H1 (cell line): ENCODE measurements around the gene PKD1. TPM values are rescaled to one million over a fixed set of nuclear protein-coding genes. Genes with fewer than 3 reads are reported as not detected.

Experiments
- CTCF ChIA-PET: fragments of 300-600 bp; sonication (Branson Sonifier 250); formaldehyde crosslinking; loops from one replicate; lab custom pipeline; 2021; ENCODE audit not compliant: partially characterized antibody; lab: Charles Lee
- POLR2A ChIA-PET: fragments of 300-600 bp; sonication (Branson Sonifier 250); formaldehyde crosslinking; loops from one replicate; lab custom pipeline; 2021; ENCODE audit warnings: inconsistent platforms; ENCODE audit not compliant: partially characterized antibody; lab: Charles Lee
- DNase-seq, 2 experiments: peaks; one replicate each; pipeline versions ENCODE4 v3.0.0 to v3.0.0-alpha.2; 2010 to 2022; ENCODE audit warnings: low spot score in 2 of 2, low read depth in 1 of 2, mixed read lengths in 1 of 2
- FAIRE-seq: peaks from 2 replicates; lab custom pipeline; 2011; peaks lifted over from hg19 to GRCh38; lab: Jason Lieb, UNC
- H2AFZ ChIP-seq: 2 replicates; pipeline ENCODE4 v1.8.1; 2012; ENCODE audit warnings: low read length, inconsistent platforms
- H2AK5ac ChIP-seq: 2 replicates; pipeline ENCODE4 v1.6.1; 2013; ENCODE audit warnings: low read depth, low read length
- H2BK120ac ChIP-seq: replicated peaks from 2 replicates; pipeline ENCODE3; 2013; ENCODE audit warnings: low read depth, low read length, inconsistent platforms
- H2BK12ac ChIP-seq: 2 replicates; pipeline ENCODE4 v1.6.1; 2013; ENCODE audit warnings: low read depth, low read length
- H2BK15ac ChIP-seq: 2 replicates; pipeline ENCODE4 v1.6.1; 2013; ENCODE audit warnings: low read length
- H2BK20ac ChIP-seq: 2 replicates; pipeline ENCODE4 v1.6.1; 2013; ENCODE audit warnings: low read length
- H2BK5ac ChIP-seq: 2 replicates; pipeline ENCODE4 v1.6.1; 2013; ENCODE audit warnings: low read depth, low read length
- H3K14ac ChIP-seq: 2 replicates; pipeline ENCODE4 v1.6.1; 2013; ENCODE audit warnings: inconsistent platforms; ENCODE audit not compliant: insufficient read length
- H3K18ac ChIP-seq: 2 replicates; pipeline ENCODE4 v1.6.1; 2013; ENCODE audit warnings: low read length; ENCODE audit errors: extremely low read depth
- H3K23ac ChIP-seq: 2 replicates; pipeline ENCODE4 v1.6.1; 2013; ENCODE audit warnings: inconsistent platforms; ENCODE audit not compliant: insufficient read length
- H3K23me2 ChIP-seq: 2 replicates; pipeline ENCODE4 v1.6.1; 2013; ENCODE audit warnings: low read depth, low read length
- H3K27ac ChIP-seq: 2 replicates; pipeline ENCODE4 v1.6.1; 2011; ENCODE audit warnings: low read depth, low read length, inconsistent platforms
- H3K27me3 ChIP-seq, 4 experiments: replicated peaks in 1 of 4; 1 replicate in 1 of 4; 2 replicates in 3 of 4; pipeline versions ENCODE4 v1.6.1 to v1.8.1; 2011 to 2013; ENCODE audit warnings: low read length in 3 of 4, mild to moderate bottlenecking in 3 of 4, inconsistent platforms in 2 of 4, mixed read lengths in 2 of 4, moderate library complexity in 1 of 4; ENCODE audit not compliant: control insufficient read depth in 3 of 4, insufficient read depth in 3 of 4; ENCODE audit errors: extremely low read depth in 1 of 4
- H3K36me3 ChIP-seq, 4 experiments: 2 replicates each; pipeline versions ENCODE4 v1.6.1 to v1.8.1; 2011 to 2013; ENCODE audit warnings: mild to moderate bottlenecking in 4 of 4, low read length in 3 of 4, moderate library complexity in 2 of 4, control low read depth in 1 of 4, inconsistent platforms in 1 of 4; ENCODE audit not compliant: insufficient read depth in 4 of 4, control insufficient read depth in 2 of 4
- H3K4ac ChIP-seq: replicated peaks from 2 replicates; pipeline ENCODE3; 2013; ENCODE audit warnings: low read length, low read depth, mixed read lengths, inconsistent platforms; ENCODE audit not compliant: insufficient read length
- H3K4me1 ChIP-seq, 4 experiments: replicated peaks in 1 of 4; 1 replicate in 1 of 4; 2 replicates in 3 of 4; pipeline versions ENCODE4 v1.6.1 to v1.8.1; 2011 to 2013; ENCODE audit warnings: low read length in 3 of 4, inconsistent platforms in 2 of 4, mixed read lengths in 1 of 4; ENCODE audit not compliant: insufficient read depth in 4 of 4, control insufficient read depth in 3 of 4
- H3K4me2 ChIP-seq, 2 experiments: 2 replicates each; pipeline versions ENCODE4 v1.6.1 to v1.8.1; 2011 to 2013; ENCODE audit warnings: low read depth in 2 of 2, low read length in 2 of 2, control low read depth in 1 of 2, inconsistent platforms in 1 of 2, mild to moderate bottlenecking in 1 of 2; ENCODE audit not compliant: insufficient read depth in 1 of 2
- H3K4me3 ChIP-seq, 4 experiments: fragments of 200-600, 300-600 bp in 1 of 4; sonication (generic), shearing (Covaris generic), sonication (Bioruptor Twin) in 1 of 4; 2 replicates each; pipeline versions ENCODE4 v1.5.1 to v1.8.1; 2011 to 2016; ENCODE audit warnings: low read length in 4 of 4, low read depth in 3 of 4, control low read depth in 2 of 4, inconsistent platforms in 2 of 4, mild to moderate bottlenecking in 2 of 4, mixed read lengths in 1 of 4, moderate library complexity in 1 of 4; ENCODE audit not compliant: insufficient read depth in 2 of 4; ENCODE audit errors: extremely low read depth in 1 of 4
- H3K56ac ChIP-seq: replicated peaks from 2 replicates; pipeline ENCODE3; 2013; ENCODE audit warnings: low read depth, mild to moderate bottlenecking, mixed read lengths, low read length, inconsistent platforms; ENCODE audit not compliant: insufficient read length
- H3K79me1 ChIP-seq: 2 replicates; pipeline ENCODE4 v1.6.1; 2013; ENCODE audit warnings: low read depth, low read length, control low read depth
- H3K79me2 ChIP-seq, 2 experiments: 2 replicates each; pipeline versions ENCODE4 v1.6.1 to v1.8.1; 2012 to 2013; ENCODE audit warnings: low read length in 2 of 2, mild to moderate bottlenecking in 2 of 2, inconsistent platforms in 1 of 2; ENCODE audit not compliant: insufficient read depth in 2 of 2, control insufficient read depth in 1 of 2
- H3K9ac ChIP-seq, 4 experiments: replicated peaks in 1 of 4; 1 replicate in 1 of 4; 2 replicates in 3 of 4; pipeline versions ENCODE4 v1.6.1 to v1.8.1; 2011 to 2013; ENCODE audit warnings: low read depth in 3 of 4, low read length in 3 of 4, control low read depth in 2 of 4, mild to moderate bottlenecking in 2 of 4, moderate library complexity in 2 of 4, inconsistent platforms in 1 of 4; ENCODE audit errors: extremely low read depth in 1 of 4
- H3K9me3 ChIP-seq, 2 experiments: 2 replicates each; pipeline versions ENCODE4 v1.6.1 to v1.8.1; 2012 to 2013; ENCODE audit warnings: mild to moderate bottlenecking in 2 of 2, moderate library complexity in 2 of 2, control low read depth in 1 of 2, inconsistent platforms in 1 of 2, low read depth in 1 of 2, low read length in 1 of 2, mixed read lengths in 1 of 2; ENCODE audit not compliant: insufficient read depth in 2 of 2
- H4K20me1 ChIP-seq, 2 experiments: replicated peaks in 1 of 2; 2 replicates each; pipeline versions ENCODE3 to v1.8.1; 2011 to 2013; ENCODE audit warnings: inconsistent platforms in 2 of 2, low read length in 2 of 2, mild to moderate bottlenecking in 1 of 2; ENCODE audit not compliant: insufficient read depth in 2 of 2, control insufficient read depth in 1 of 2
- H4K5ac ChIP-seq: 2 replicates; pipeline ENCODE4 v1.6.1; 2013; ENCODE audit warnings: low read length, low read depth, mixed read lengths, inconsistent platforms; ENCODE audit not compliant: insufficient read length
- H4K8ac ChIP-seq: 2 replicates; pipeline ENCODE4 v1.8.0; 2013; ENCODE audit warnings: mild to moderate bottlenecking, moderate library complexity, low read length, inconsistent platforms; ENCODE audit not compliant: insufficient read depth; ENCODE audit errors: extremely low read depth
- H4K91ac ChIP-seq: replicated peaks from 2 replicates; pipeline ENCODE3; 2013; ENCODE audit warnings: low read length, mixed read lengths, inconsistent platforms; ENCODE audit not compliant: insufficient read length
- POLR2AphosphoS5 ChIP-seq: IDR thresholded peaks from 2 replicates; pipeline ENCODE4 v1.6.1; 2011; ENCODE audit warnings: low read depth, low read length
- RAD21 ChIP-seq, 2 experiments: IDR thresholded peaks in 1 of 2; conservative IDR thresholded peaks in 1 of 2; 2 replicates each; pipeline ENCODE4 v1.6.1; 2011; ENCODE audit warnings: low read depth in 2 of 2, low read length in 2 of 2, improper control_type of control experiment in 1 of 2, inconsistent platforms in 1 of 2, mild to moderate bottlenecking in 1 of 2, moderate library complexity in 1 of 2
- RXRA ChIP-seq: IDR thresholded peaks from 2 replicates; pipeline ENCODE4 v1.6.1; 2011; ENCODE audit warnings: low read depth, mild to moderate bottlenecking, low read length, moderate library complexity; ENCODE audit not compliant: insufficient read depth
- SUZ12 ChIP-seq: fragments of 200-600 bp; sonication (generic); IDR thresholded peaks from 2 replicates; pipeline ENCODE4 v1.6.1; 2012; ENCODE audit warnings: mild to moderate bottlenecking, inconsistent platforms, low read length, moderate library complexity, mixed read lengths
- TBP ChIP-seq: IDR thresholded peaks from 2 replicates; pipeline ENCODE4 v1.6.1; 2011; ENCODE audit warnings: low read depth, low read length, improper control_type of control experiment
- WGBS, 2 experiments: shearing (Covaris generic) in 1 of 2; methylation state at CpG; one replicate each; pipeline versions ENCODE4 v1.1.6 to v1.1.7; 2013 to 2015; ENCODE audit warnings: low lambda C conversion rate in 2 of 2, mixed read lengths in 2 of 2, inconsistent platforms in 1 of 2, low coverage in 1 of 2, missing lambda C conversion rate in 1 of 2; ENCODE audit not compliant: insufficient replicate concordance in 2 of 2, insufficient coverage in 1 of 2, insufficient read length in 1 of 2; ENCODE audit errors: extremely low coverage in 1 of 2, missing lambda C conversion rate in 1 of 2; 5-methylcytosine and 5-hydroxymethylcytosine counted together
- polyA plus RNA-seq, 7 experiments: library from polyadenylated mRNA; depleted of rRNA in 3 of 7; stranded (reverse) in 5 of 7; unstranded in 2 of 7; fragments of >200 nt in 5 of 7; fragments of 200-250 nt in 2 of 7; gene quantifications; 1 replicate in 5 of 7; 2 replicates in 1 of 7; 4 replicates in 1 of 7; pipeline versions ENCODE4 v1.2.1 to v1.2.3, GENCODE V29; 2011 to 2013; ENCODE audit warnings: missing spikeins in 2 of 7, mixed read lengths in 2 of 7
- total RNA-seq: library from RNA; stranded (reverse); fragmentation: NEBNext Ultra II Directional; extraction: Animal tissue kit (Norgen Biotek cat#: 25700); gene quantifications from 2 replicates; pipeline ENCODE4 v1.2.1, GENCODE V29; 2021

Gene PKD1
- total and polyA plus RNA-seq, 2 of the 8 experiments (the other 6 are each of a cell fraction or from before 2014, with no cell fraction given): 40.6 to 52.7 TPM

GRCh38 chr16:2174396-2175131 is 38.9 kb upstream of the PKD1 start:
- Histone ChIP-seq H3K4ac (no peak overlapping the region), H2BK12ac (no peak overlapping the region), H4K5ac (no peak overlapping the region), H4K91ac (no peak overlapping the region), H3K9ac (no peak overlapping the region), H3K79me1 (no peaks in the 10 kb centered on the region), H3K23ac (no peak overlapping the region)
- TF ChIP-seq RXRA (no peak), SUZ12 (no peak), POLR2AphosphoS5 (0 out of 2 replicates have a peak, but pooled peaks have one; percentile 6), RAD21 (IDR thresholded peaks at IDR 0.05 in 1 of 2, conservative IDR thresholded peaks at IDR 0.05 in 1 of 2; ENCODE audit: low read depth in 2 of 2, low read length in 2 of 2) (no peak), TBP (no peak)
- TF ChIP-seq, all 59 proteins: peak for 1
- Histone ChIP-seq H3K14ac (no peak overlapping the region), H2AFZ (no peak overlapping the region), H4K8ac (no peak overlapping the region), H3K4me2 (no peak overlapping the region), H2BK5ac (no peak overlapping the region), H2BK120ac (no peak overlapping the region), H3K18ac (no peak overlapping the region), H4K20me1 (peaks cover 2 to 25% of the 10 kb centered on the region in 2 experiments), H3K36me3 (peaks cover 24 to 68% (median 34%) of the 10 kb centered on the region in 4 experiments), H2BK15ac (no peak overlapping the region), H2BK20ac (no peak overlapping the region), H3K79me2 (no peaks in the 10 kb centered on the region), H3K56ac (no peak overlapping the region), H3K27ac (no peak overlapping the region), H3K4me1 (no peaks in the 10 kb centered on the region; a peak in 1 of 7 replicates), H2AK5ac (no peak overlapping the region), H3K27me3 (no peaks in the 10 kb centered on the region; a peak in 1 of 7 replicates), H3K4me3 (no peak overlapping the region), H3K23me2 (no peaks in the 10 kb centered on the region; the same call in 1 of the 2 replicates), H3K9me3 (no peaks in the 10 kb centered on the region)
- DNase-seq (no peak), FAIRE-seq (no peak)
- CTCF ChIA-PET: no interaction called here
- POLR2A ChIA-PET: interaction anchor here (1.3 to 13.5 kb wide), 2 partner anchors 18 to 20 kb away, joined by 3 to 312 read pairs; partner anchors contain the start of gene TRAF7
- 93% methylated on average over 21 of the region's 21 CpGs; no CpG with 5 or more reads in 1 of the 2 experiments for WGBS, 2 experiments
